Measurements from ENCODE around the gene ANO4.

The ANO4 gene

GRCh38 chr12:100801320-100801719, 6.7 kb downstream of the ANO4 start:
- no peak overlapping the region for H3K4me3 ChIP-seq (ENCODE audit: low read depth, low read length)

GRCh38 chr12:100808777-100809176, 14.2 kb downstream of the ANO4 start:
- no peak overlapping the region for H3K4me3 ChIP-seq (ENCODE audit: low read depth, low read length)

GRCh38 chr12:100820314-100820713, 25.7 kb downstream of the ANO4 start:
- no peak overlapping the region for H3K4me3 ChIP-seq (ENCODE audit: low read depth, low read length)

GRCh38 chr12:100823963-100824362, 29.4 kb downstream of the ANO4 start:
- no peak overlapping the region for H3K4me3 ChIP-seq (ENCODE audit: low read depth, low read length)

- no peak overlapping the region for H3K4me3 ChIP-seq (ENCODE audit: low read depth, low read length)
These were observed 29.9 kb downstream of the ANO4 start for GRCh38 chr12:100824476-100824875.

- H3K4me3 ChIP-seq (ENCODE audit: low read depth, low read length) = no peak overlapping the region
These were observed 31.7 kb downstream of the ANO4 start for GRCh38 chr12:100826323-100826722.

- no peak overlapping the region for H3K4me3 ChIP-seq (ENCODE audit: low read depth, low read length)
These were observed 33.4 kb downstream of the ANO4 start for GRCh38 chr12:100827901-100828520.

GRCh38 chr12:100830003-100830795, 35.6 kb downstream of the ANO4 start:
- H3K4me3 ChIP-seq (ENCODE audit: low read depth, low read length) = no peak overlapping the region

GRCh38 chr12:100833282-100833681, 38.7 kb downstream of the ANO4 start:
- H3K4me3 ChIP-seq (ENCODE audit: low read depth, low read length) = no peak overlapping the region

GRCh38 chr12:100840748-100841147, 46.2 kb downstream of the ANO4 start:
- H3K4me3 ChIP-seq (ENCODE audit: low read depth, low read length) = no peak overlapping the region

- H3K4me3 ChIP-seq (ENCODE audit: low read depth, low read length) = no peak overlapping the region
These were observed 47.6 kb downstream of the ANO4 start for GRCh38 chr12:100842156-100842555.

GRCh38 chr12:100843061-100843460, 48.5 kb downstream of the ANO4 start:
- H3K4me3 ChIP-seq (ENCODE audit: low read depth, low read length) = no peak overlapping the region

GRCh38 chr12:100845095-100845494, 50.5 kb downstream of the ANO4 start:
- H3K4me3 ChIP-seq (ENCODE audit: low read depth, low read length) = no peak overlapping the region

GRCh38 chr12:100851637-100852036, 57.1 kb downstream of the ANO4 start:
- H3K4me3 ChIP-seq (ENCODE audit: low read depth, low read length) = no peak overlapping the region

- no peak overlapping the region for H3K4me3 ChIP-seq (ENCODE audit: low read depth, low read length)
These were observed 62.8 kb downstream of the ANO4 start for GRCh38 chr12:100857418-100857817.

GRCh38 chr12:100857971-100858370, 63.4 kb downstream of the ANO4 start:
- H3K4me3 ChIP-seq (ENCODE audit: low read depth, low read length) = no peak overlapping the region

- H3K4me3 ChIP-seq (ENCODE audit: low read depth, low read length) = no peak overlapping the region
These were observed 64.1 kb downstream of the ANO4 start for GRCh38 chr12:100858656-100859055.

- no peak overlapping the region for H3K4me3 ChIP-seq (ENCODE audit: low read depth, low read length)
These were observed 64.6 kb downstream of the ANO4 start for GRCh38 chr12:100859063-100859627.

- no peak overlapping the region for H3K4me3 ChIP-seq (ENCODE audit: low read depth, low read length)
These were observed 66.0 kb downstream of the ANO4 start for GRCh38 chr12:100860611-100861010.

GRCh38 chr12:100862676-100863075, 68.1 kb downstream of the ANO4 start:
- no peak overlapping the region for H3K4me3 ChIP-seq (ENCODE audit: low read depth, low read length)

- no peak overlapping the region for H3K4me3 ChIP-seq (ENCODE audit: low read depth, low read length)
These were observed 69.8 kb downstream of the ANO4 start for GRCh38 chr12:100864366-100864765.
